ENCODE measurements around the gene LSR.

The LSR gene

GRCh38 chr19:35267818-35268535 is 19.2 kb downstream of the LSR start:
- peaks cover 24% of the 10 kb centered on the region for H3K4me1 ChIP-seq (ENCODE audit: control insufficient read depth, insufficient read depth, low read length)
- CTCF ChIA-PET: interaction anchor here (0.5 to 1.4 kb wide), 4 partner anchors 65 to 198 kb away, joined by 3 to 4 read pairs (median 3); no protein-coding TSS in a partner anchor
- no peaks in the 10 kb centered on the region for H3K9me3 ChIP-seq (ENCODE audit: control insufficient read depth, insufficient read depth, low read depth, low read length)
- H3K36me3 ChIP-seq (ENCODE audit: control insufficient read depth in 2 of 2, insufficient read depth in 1 of 2, low read length in 2 of 2): peaks cover 48 to 59% of the 10 kb centered on the region in 2 experiments
- peak overlapping the region; percentile 100 for H3K27ac ChIP-seq (ENCODE audit: extremely low read depth, low read depth, low read length)
- peak overlapping the region; percentile 55 for H3K4me3 ChIP-seq (ENCODE audit: low read depth, low read length)
- POLR2A ChIA-PET: interaction anchor here (0.6 to 2.5 kb wide), 13 partner anchors 10 to 734 kb away, joined by 3 to 17 read pairs (median 4); no protein-coding TSS in a partner anchor
- TF ChIP-seq ZNF366 (tag by site-specific recombination; conservative IDR thresholded peaks at IDR 0.05): no peak
- TF ChIP-seq KLF1 (tag by site-specific recombination; IDR thresholded peaks at IDR 0.05): no peak; the same call in 1 of the 2 replicates
- TF ChIP-seq GFI1B (tag by site-specific recombination; IDR thresholded peaks at IDR 0.05): no peak
- TF ChIP-seq SP2 (tag by site-specific recombination; IDR thresholded peaks at IDR 0.05): no peak
- no peak for TF ChIP-seq ZNF514 (tag by site-specific recombination; IDR thresholded peaks at IDR 0.05)
- no peak for TF ChIP-seq HIC1 (tag by site-specific recombination; IDR thresholded peaks at IDR 0.05)
- no peak for TF ChIP-seq ZNF148 (tag by site-specific recombination; IDR thresholded peaks at IDR 0.05; ENCODE audit: borderline replicate concordance)
- TF ChIP-seq ZNF654 (tag by site-specific recombination; IDR thresholded peaks at IDR 0.05; ENCODE audit: low read depth): no peak
- no peak for TF ChIP-seq ZNF791 (tag by site-specific recombination; IDR thresholded peaks at IDR 0.05)
- TF ChIP-seq OVOL3 (tag by site-specific recombination; IDR thresholded peaks at IDR 0.05): no peak
- 0 out of 2 replicates have a peak, but pooled peaks have one; percentile 45 for TF ChIP-seq KLF10 (tag by site-specific recombination; IDR thresholded peaks at IDR 0.05)
- no peak for TF ChIP-seq ZNF645 (tag by site-specific recombination; IDR thresholded peaks at IDR 0.05)
- no peak for TF ChIP-seq OSR2 (tag by site-specific recombination; IDR thresholded peaks at IDR 0.05)
- TF ChIP-seq ZNF23 (tag by site-specific recombination; IDR thresholded peaks at IDR 0.05; ENCODE audit: borderline replicate concordance): no peak
- no peak for TF ChIP-seq IKZF3 (tag by site-specific recombination; IDR thresholded peaks at IDR 0.05)
- 0 out of 2 replicates have a peak, but pooled peaks have one; percentile 6 for TF ChIP-seq ZNF768 (tag by site-specific recombination; IDR thresholded peaks at IDR 0.05)
- TF ChIP-seq ZNF529 (tag by site-specific recombination; IDR thresholded peaks at IDR 0.05; ENCODE audit: insufficient replicate concordance): no peak
- no peak for TF ChIP-seq PRDM2 (tag by site-specific recombination; IDR thresholded peaks at IDR 0.05; ENCODE audit: borderline replicate concordance)
- peak; percentile 69 for TF ChIP-seq ZBTB48 (tag by site-specific recombination; IDR thresholded peaks at IDR 0.05)
- TF ChIP-seq AEBP2 (tag by site-specific recombination; IDR thresholded peaks at IDR 0.05; ENCODE audit: borderline replicate concordance): no peak
- TF ChIP-seq ZNF112 (tag by site-specific recombination; IDR thresholded peaks at IDR 0.05): no peak
- TF ChIP-seq ZNF138 (tag by site-specific recombination; IDR thresholded peaks at IDR 0.05; ENCODE audit: borderline replicate concordance): no peak
- no peak for TF ChIP-seq ZBTB20 (tag by site-specific recombination; IDR thresholded peaks at IDR 0.05)
- TF ChIP-seq ZNF530 (tag by site-specific recombination; IDR thresholded peaks at IDR 0.05; ENCODE audit: low read depth): no peak
